ENCODE measurements around the gene COMMD2. TPM values are rescaled to one million over a fixed set of nuclear protein-coding genes. Genes with fewer than 3 reads are reported as not detected.

Gene COMMD2
- total RNA-seq, 1 donor from 2014 or later = 60.8 TPM

DNA sequence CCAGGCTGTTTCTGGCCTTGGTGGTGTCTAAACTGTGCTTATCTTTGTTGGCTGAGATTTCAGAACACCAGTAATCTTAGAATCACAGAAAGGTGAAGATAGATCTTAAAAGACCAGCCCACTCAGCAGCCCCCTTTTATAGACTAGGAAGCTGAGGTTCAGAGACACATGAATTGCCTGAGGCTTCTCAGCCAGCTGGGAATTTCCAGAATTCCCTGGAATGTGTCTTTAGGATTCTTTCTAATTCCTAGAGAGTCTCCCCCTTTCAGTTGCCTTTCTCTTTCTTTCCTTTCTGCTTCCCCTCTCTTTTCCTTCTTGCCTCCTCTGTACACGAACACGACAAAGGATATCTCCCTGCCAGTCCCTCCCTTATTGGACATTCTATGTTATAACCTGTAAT, 20.6 kb upstream of the COMMD2 start:
- H3K4me3 Mint-ChIP-seq (ENCODE audit: unreplicated experiment) = no peak overlapping the region
- H3K27me3 Mint-ChIP-seq (ENCODE audit: unreplicated experiment) = peaks cover 6% of the 10 kb centered on the region
- DNase-seq = no peak
- H3K4me1 Mint-ChIP-seq (ENCODE audit: low read depth, unreplicated experiment) = peaks cover 7% of the 10 kb centered on the region
- no peaks in the 10 kb centered on the region for H3K9me3 Mint-ChIP-seq (ENCODE audit: unreplicated experiment)
- peaks cover 4% of the 10 kb centered on the region for H3K36me3 Mint-ChIP-seq (ENCODE audit: unreplicated experiment)
- H3K27ac Mint-ChIP-seq (ENCODE audit: unreplicated experiment) = no peak overlapping the region
- TF ChIP-seq, protein P1, sequence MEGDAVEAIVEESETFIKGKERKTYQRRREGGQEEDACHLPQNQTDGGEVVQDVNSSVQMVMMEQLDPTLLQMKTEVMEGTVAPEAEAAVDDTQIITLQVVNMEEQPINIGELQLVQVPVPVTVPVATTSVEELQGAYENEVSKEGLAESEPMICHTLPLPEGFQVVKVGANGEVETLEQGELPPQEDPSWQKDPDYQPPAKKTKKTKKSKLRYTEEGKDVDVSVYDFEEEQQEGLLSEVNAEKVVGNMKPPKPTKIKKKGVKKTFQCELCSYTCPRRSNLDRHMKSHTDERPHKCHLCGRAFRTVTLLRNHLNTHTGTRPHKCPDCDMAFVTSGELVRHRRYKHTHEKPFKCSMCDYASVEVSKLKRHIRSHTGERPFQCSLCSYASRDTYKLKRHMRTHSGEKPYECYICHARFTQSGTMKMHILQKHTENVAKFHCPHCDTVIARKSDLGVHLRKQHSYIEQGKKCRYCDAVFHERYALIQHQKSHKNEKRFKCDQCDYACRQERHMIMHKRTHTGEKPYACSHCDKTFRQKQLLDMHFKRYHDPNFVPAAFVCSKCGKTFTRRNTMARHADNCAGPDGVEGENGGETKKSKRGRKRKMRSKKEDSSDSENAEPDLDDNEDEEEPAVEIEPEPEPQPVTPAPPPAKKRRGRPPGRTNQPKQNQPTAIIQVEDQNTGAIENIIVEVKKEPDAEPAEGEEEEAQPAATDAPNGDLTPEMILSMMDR (IDR thresholded peaks at IDR 0.05; ENCODE audit: partially characterized antibody, unreplicated experiment) = no peak

DNA sequence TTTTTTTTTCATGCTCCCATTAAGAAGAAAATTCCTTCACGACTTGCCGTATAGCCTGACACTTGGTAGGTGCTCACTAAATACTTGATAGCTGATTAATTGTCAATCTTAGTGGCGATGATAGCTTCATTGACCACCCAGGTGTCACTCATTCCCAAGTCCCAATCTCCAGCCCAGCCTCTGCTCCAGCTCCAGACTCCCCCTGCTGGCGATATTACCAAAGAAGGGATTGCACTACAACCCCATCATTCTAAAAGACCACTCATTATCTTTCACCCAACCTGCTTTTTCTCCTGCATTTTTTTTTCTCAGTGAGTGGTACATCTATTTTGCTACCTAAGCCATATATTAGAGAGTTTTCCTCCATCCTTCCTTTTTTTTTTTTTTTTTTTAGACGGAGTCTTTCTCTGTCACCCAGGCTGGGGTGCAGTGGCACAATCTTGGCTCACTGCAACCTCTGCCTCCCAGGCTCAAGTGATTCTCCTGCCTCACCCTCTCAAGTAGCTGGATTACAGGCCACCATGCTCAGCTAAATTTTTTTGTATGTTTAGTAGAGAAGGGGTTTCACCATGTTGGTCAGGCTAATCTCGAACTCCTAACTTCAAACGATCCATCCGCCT, 19.5 kb upstream of the COMMD2 start:
- DNase-seq = peak; percentile 68
- Mint-ChIP-seq H3K27ac (ENCODE audit: unreplicated experiment) (no peak overlapping the region), H3K4me1 (ENCODE audit: low read depth, unreplicated experiment) (peaks cover 7% of the 10 kb centered on the region), H3K9me3 (ENCODE audit: unreplicated experiment) (no peaks in the 10 kb centered on the region), H3K27me3 (ENCODE audit: unreplicated experiment) (peaks cover 2% of the 10 kb centered on the region), H3K4me3 (ENCODE audit: unreplicated experiment) (no peak overlapping the region), H3K36me3 (ENCODE audit: unreplicated experiment) (no peaks in the 10 kb centered on the region)
- TF ChIP-seq, protein P1 (IDR thresholded peaks at IDR 0.05; ENCODE audit: partially characterized antibody, unreplicated experiment) = peak; percentile 74

DNA sequence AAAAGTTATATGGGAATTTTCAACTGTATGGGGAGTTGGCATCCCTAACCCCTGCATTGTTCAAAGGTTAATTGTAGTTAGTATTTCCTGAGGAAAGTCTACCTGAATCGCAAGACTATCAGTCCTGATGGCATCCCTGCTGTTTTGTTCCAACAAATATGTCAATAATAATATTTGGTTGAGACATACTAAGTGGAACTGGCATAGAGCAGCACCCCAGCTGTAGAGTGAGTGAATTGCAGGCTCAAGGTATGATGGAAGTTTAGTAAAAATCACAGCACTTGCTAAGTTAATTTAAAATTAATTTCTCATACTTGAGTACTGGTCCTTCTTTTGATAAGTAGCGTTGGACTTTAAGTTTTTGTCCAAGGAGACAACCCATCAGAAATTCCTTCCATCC, 18.0 kb upstream of the COMMD2 start:
- Mint-ChIP-seq H3K27ac (ENCODE audit: unreplicated experiment) (no peak overlapping the region), H3K4me1 (ENCODE audit: low read depth, unreplicated experiment) (peaks cover 7% of the 10 kb centered on the region), H3K9me3 (ENCODE audit: unreplicated experiment) (no peaks in the 10 kb centered on the region), H3K27me3 (ENCODE audit: unreplicated experiment) (peaks cover 2% of the 10 kb centered on the region), H3K36me3 (ENCODE audit: unreplicated experiment) (no peaks in the 10 kb centered on the region), H3K4me3 (ENCODE audit: unreplicated experiment) (no peak overlapping the region)
- no peak for DNase-seq
- TF ChIP-seq, protein P1 (IDR thresholded peaks at IDR 0.05; ENCODE audit: partially characterized antibody, unreplicated experiment) = no peak

DNA sequence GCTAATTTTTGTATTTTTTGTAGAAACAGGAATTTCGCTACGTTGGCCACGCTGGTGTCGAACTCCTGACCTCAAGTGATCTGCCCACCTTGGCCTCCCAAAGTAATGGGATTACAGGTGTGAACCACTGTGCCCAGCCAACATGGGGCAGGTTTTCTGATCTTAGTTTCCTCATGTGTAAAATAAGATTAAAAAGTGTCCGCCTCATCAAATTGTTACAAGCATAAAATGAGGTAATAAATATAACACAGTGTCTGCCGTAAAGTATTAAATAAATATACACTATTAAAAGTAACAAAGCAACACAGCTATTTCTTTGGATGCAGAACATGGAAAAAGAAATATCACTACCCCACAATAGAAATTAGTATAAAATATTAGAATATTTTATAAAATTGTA, 16.4 kb upstream of the COMMD2 start:
- no peak for DNase-seq
- peaks cover 2% of the 10 kb centered on the region for H3K27me3 Mint-ChIP-seq (ENCODE audit: unreplicated experiment)
- H3K4me3 Mint-ChIP-seq (ENCODE audit: unreplicated experiment) = no peak overlapping the region
- TF ChIP-seq, protein P1 (IDR thresholded peaks at IDR 0.05; ENCODE audit: partially characterized antibody, unreplicated experiment) = no peak
- H3K4me1 Mint-ChIP-seq (ENCODE audit: low read depth, unreplicated experiment) = peaks cover 7% of the 10 kb centered on the region
- no peaks in the 10 kb centered on the region for H3K9me3 Mint-ChIP-seq (ENCODE audit: unreplicated experiment)
- H3K36me3 Mint-ChIP-seq (ENCODE audit: unreplicated experiment) = no peaks in the 10 kb centered on the region
- no peak overlapping the region for H3K27ac Mint-ChIP-seq (ENCODE audit: unreplicated experiment)

DNA sequence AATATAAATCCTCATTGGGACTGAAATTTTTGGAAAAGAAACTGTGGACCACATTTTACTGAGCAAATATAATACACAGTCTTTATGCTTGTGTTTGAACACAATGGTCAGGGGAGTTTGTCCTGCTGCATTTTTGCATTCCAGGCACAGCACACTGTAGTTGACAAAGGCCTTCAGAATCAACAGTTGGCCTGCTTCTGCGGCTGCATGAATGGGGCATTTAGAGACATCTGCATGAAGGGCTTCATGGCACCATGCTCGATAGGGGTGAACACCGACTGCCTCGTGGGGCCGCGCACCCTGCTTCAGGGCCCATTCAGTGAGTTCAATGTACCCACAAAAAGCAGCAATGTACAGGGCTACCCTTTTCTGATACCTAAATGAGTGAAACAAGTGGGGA, 15.4 kb upstream of the COMMD2 start:
- H3K4me1 Mint-ChIP-seq (ENCODE audit: low read depth, unreplicated experiment) = peaks cover 7% of the 10 kb centered on the region
- no peaks in the 10 kb centered on the region for H3K36me3 Mint-ChIP-seq (ENCODE audit: unreplicated experiment)
- no peak overlapping the region for H3K27ac Mint-ChIP-seq (ENCODE audit: unreplicated experiment)
- no peak overlapping the region for H3K4me3 Mint-ChIP-seq (ENCODE audit: unreplicated experiment)
- no peak for DNase-seq
- TF ChIP-seq, protein P1 (IDR thresholded peaks at IDR 0.05; ENCODE audit: partially characterized antibody, unreplicated experiment) = no peak
- peaks cover 2% of the 10 kb centered on the region for H3K27me3 Mint-ChIP-seq (ENCODE audit: unreplicated experiment)
- no peaks in the 10 kb centered on the region for H3K9me3 Mint-ChIP-seq (ENCODE audit: unreplicated experiment)
